H9 (cell line): Measurements from ENCODE around the gene RXRB. TPM values are rescaled to one million over a fixed set of nuclear protein-coding genes. Genes with fewer than 3 reads are reported as not detected.

Source experiments
- DNase-seq: peaks from one replicate; pipeline ENCODE4 v3.0.0-alpha.2; 2017
- H2AFZ ChIP-seq: one replicate; pipeline ENCODE4 v1.6.1; 2013; ENCODE audit warnings: mild to moderate bottlenecking, low read length, control low read depth, moderate library complexity
- H2AK5ac ChIP-seq: 2 replicates; pipeline ENCODE4 v1.6.1; 2013; ENCODE audit warnings: low read length, control low read depth, mixed read lengths; ENCODE audit not compliant: insufficient read length
- H2BK120ac ChIP-seq: one replicate; pipeline ENCODE4 v1.6.1; 2013; ENCODE audit warnings: low read depth, mild to moderate bottlenecking, low read length, control low read depth, inconsistent platforms; ENCODE audit not compliant: poor library complexity, severe bottlenecking
- H2BK12ac ChIP-seq: 2 replicates; pipeline ENCODE4 v1.6.1; 2013; ENCODE audit warnings: low read length, control low read depth, mixed read lengths, low read depth; ENCODE audit not compliant: insufficient read length
- H2BK15ac ChIP-seq: 2 replicates; pipeline ENCODE4 v1.6.1; 2013; ENCODE audit warnings: low read depth, low read length, control low read depth
- H2BK20ac ChIP-seq: one replicate; pipeline ENCODE4 v1.6.1; 2013; ENCODE audit warnings: low read depth, mild to moderate bottlenecking, low read length, control low read depth, inconsistent platforms; ENCODE audit not compliant: poor library complexity, severe bottlenecking
- H2BK5ac ChIP-seq: 2 replicates; pipeline ENCODE4 v1.6.1; 2013; ENCODE audit warnings: low read length, control low read depth, mixed read lengths; ENCODE audit not compliant: insufficient read length
- H3K14ac ChIP-seq: 2 replicates; pipeline ENCODE4 v1.6.1; 2013; ENCODE audit warnings: low read length, control low read depth; ENCODE audit not compliant: insufficient read depth
- H3K18ac ChIP-seq: 2 replicates; pipeline ENCODE4 v1.6.1; 2013; ENCODE audit warnings: low read depth, mild to moderate bottlenecking, mixed read lengths, low read length, control low read depth; ENCODE audit not compliant: insufficient read length
- H3K23ac ChIP-seq: 2 replicates; pipeline ENCODE4 v1.6.1; 2013; ENCODE audit warnings: low read length, control low read depth, mixed read lengths, low read depth; ENCODE audit not compliant: insufficient read length
- H3K23me2 ChIP-seq: 2 replicates; pipeline ENCODE4 v1.6.1; 2013; ENCODE audit warnings: low read depth, mild to moderate bottlenecking, mixed read lengths, low read length, control low read depth; ENCODE audit not compliant: insufficient read length, poor library complexity, severe bottlenecking
- H3K27ac ChIP-seq: 2 replicates; pipeline ENCODE4 v1.5.1; 2013; ENCODE audit warnings: low read length, control low read depth, mixed read lengths, low read depth; ENCODE audit not compliant: insufficient read length
- H3K27me3 ChIP-seq: 2 replicates; pipeline ENCODE4 v1.6.1; 2013; ENCODE audit warnings: low read length, control low read depth, inconsistent platforms; ENCODE audit not compliant: insufficient read depth
- H3K4ac ChIP-seq: 2 replicates; pipeline ENCODE4 v1.6.1; 2013; ENCODE audit warnings: low read depth, mild to moderate bottlenecking, control low read depth, inconsistent platforms, low read length, moderate library complexity
- H3K4me1 ChIP-seq: 2 replicates; pipeline ENCODE4 v1.6.1; 2013; ENCODE audit warnings: low read length, control low read depth, inconsistent platforms; ENCODE audit not compliant: insufficient read depth
- H3K4me2 ChIP-seq: 2 replicates; pipeline ENCODE4 v1.6.1; 2013; ENCODE audit warnings: low read length, control low read depth, mixed read lengths; ENCODE audit not compliant: insufficient read length, insufficient read depth
- H3K56ac ChIP-seq: 2 replicates; pipeline ENCODE4 v1.6.1; 2013; ENCODE audit warnings: low read depth, mild to moderate bottlenecking, mixed read lengths, low read length, control low read depth; ENCODE audit not compliant: insufficient read length
- H3K79me1 ChIP-seq: 2 replicates; pipeline ENCODE4 v1.6.1; 2013; ENCODE audit warnings: low read depth, mild to moderate bottlenecking, moderate library complexity, low read length, control low read depth, inconsistent platforms; ENCODE audit not compliant: insufficient read depth, poor library complexity, severe bottlenecking
- H3K79me2 ChIP-seq: 2 replicates; pipeline ENCODE4 v1.6.1; 2013; ENCODE audit warnings: low read length, control low read depth, inconsistent platforms; ENCODE audit not compliant: insufficient read depth
- H3K9ac ChIP-seq: 2 replicates; pipeline ENCODE4 v1.6.1; 2013; ENCODE audit warnings: low read length, control low read depth, mixed read lengths; ENCODE audit not compliant: insufficient read length; ENCODE audit errors: extremely low read depth
- H3K9me3 ChIP-seq: one replicate; pipeline ENCODE4 v1.6.1; 2013; ENCODE audit warnings: low read depth, low read length, inconsistent platforms; ENCODE audit not compliant: control insufficient read depth
- H3T11ph ChIP-seq: one replicate; pipeline ENCODE4 v1.6.1; 2013; ENCODE audit warnings: mild to moderate bottlenecking, low read length, control low read depth, inconsistent platforms
- H4K20me1 ChIP-seq: one replicate; pipeline ENCODE4 v1.6.1; 2013; ENCODE audit not compliant: control insufficient read depth, insufficient read length, insufficient read depth
- H4K5ac ChIP-seq: 2 replicates; pipeline ENCODE4 v1.6.1; 2013; ENCODE audit warnings: low read depth, mild to moderate bottlenecking, mixed read lengths, low read length, control low read depth; ENCODE audit not compliant: insufficient read length
- H4K8ac ChIP-seq: replicated peaks from 2 replicates; pipeline ENCODE4 v1.6.1; 2013; ENCODE audit warnings: low read length, control low read depth, mixed read lengths, low read depth; ENCODE audit not compliant: insufficient read length
- H4K91ac ChIP-seq: 2 replicates; pipeline ENCODE4 v1.6.1; 2013; ENCODE audit warnings: low read depth, mild to moderate bottlenecking, moderate library complexity, mixed read lengths, low read length, control low read depth; ENCODE audit not compliant: insufficient read length
- H3K27ac Mint-ChIP-seq, 3 experiments: 2 replicates in 2 of 3; 3 replicates in 1 of 3; pipeline ENCODE4 v1.8.0; 2020 to 2021; ENCODE audit warnings: mixed read lengths in 3 of 3, mild to moderate bottlenecking in 1 of 3, moderate library complexity in 1 of 3
- H3K27me3 Mint-ChIP-seq: 2 replicates; pipeline ENCODE4 v1.8.0; 2021; ENCODE audit warnings: low read depth, mild to moderate bottlenecking, moderate library complexity, mixed read lengths
- H3K36me3 Mint-ChIP-seq, 3 experiments: 2 replicates in 2 of 3; 3 replicates in 1 of 3; pipeline ENCODE4 v1.8.0; 2020 to 2021; ENCODE audit warnings: low read depth in 3 of 3, mixed read lengths in 3 of 3; ENCODE audit not compliant: insufficient read depth in 1 of 3
- H3K4me1 Mint-ChIP-seq, 2 experiments: 2 replicates each; pipeline ENCODE4 v1.8.0; 2020; ENCODE audit warnings: mixed read lengths in 2 of 2
- H3K4me3 Mint-ChIP-seq, 2 experiments: 2 replicates in 1 of 2; 3 replicates in 1 of 2; pipeline ENCODE4 v1.8.0; 2020 to 2021; ENCODE audit warnings: mild to moderate bottlenecking in 2 of 2, mixed read lengths in 2 of 2, moderate library complexity in 1 of 2
- H3K9me3 Mint-ChIP-seq, 2 experiments: 2 replicates in 1 of 2; 3 replicates in 1 of 2; pipeline ENCODE4 v1.8.0; 2020; ENCODE audit warnings: mild to moderate bottlenecking in 2 of 2, mixed read lengths in 2 of 2, moderate library complexity in 1 of 2
- WGBS: extraction: QIAGEN DNeasy Blood & Tissue Kit; methylation state at CpG from one replicate; pipeline ENCODE4 v1.1.7; 2013; ENCODE audit warnings: missing lambda C conversion rate, low lambda C conversion rate, mixed read lengths; ENCODE audit not compliant: insufficient read length; ENCODE audit errors: extremely low coverage; 5-methylcytosine and 5-hydroxymethylcytosine counted together
- total RNA-seq: library from RNA; stranded (reverse); gene quantifications from 2 replicates; pipeline ENCODE4 v1.2.1, GENCODE V29; 2021
- TF ChIP-seq, protein P1 (sequence below): fragments of 200-600 bp; sonication (generic); conservative IDR thresholded peaks from 3 replicates; pipeline ENCODE4 v1.8.0; 2021; ENCODE audit warnings: antibody characterized with exemption, mild to moderate bottlenecking

The RXRB gene
- total RNA-seq, 1 experiment from 2014 or later: 14.8 TPM

DNA sequence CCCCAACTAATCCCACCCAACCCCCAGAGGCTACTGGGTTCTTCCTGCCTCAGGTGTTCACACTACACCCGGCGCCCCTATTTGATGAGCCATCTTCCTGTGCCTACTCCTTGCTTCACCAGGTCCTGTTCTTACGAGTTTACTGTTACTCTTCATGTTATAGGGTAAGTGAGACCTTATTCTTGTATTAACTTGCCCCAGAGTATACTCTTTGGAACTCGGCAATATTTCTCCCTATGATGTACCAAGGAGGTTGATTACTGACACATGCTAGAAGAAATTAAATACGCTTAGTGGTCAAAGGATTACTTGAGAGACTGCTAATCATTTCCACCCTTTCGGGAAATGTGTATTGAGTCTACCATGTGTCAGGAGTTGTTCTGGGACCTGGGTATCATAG lies 16.8 kb upstream of the RXRB start:
- H2AFZ ChIP-seq: no peak overlapping the region
- no peaks in the 10 kb centered on the region for H3K9me3 ChIP-seq
- no peaks in the 10 kb centered on the region for H3K79me1 ChIP-seq
- no peak overlapping the region for H2BK120ac ChIP-seq
- no peak overlapping the region for H3K14ac ChIP-seq
- no peak overlapping the region; a peak in 2 of 7 replicates for H3K27ac Mint-ChIP-seq
- no peaks in the 10 kb centered on the region for H3K79me2 ChIP-seq
- no peak overlapping the region for H3K27ac ChIP-seq
- no peak overlapping the region for H3K4me2 ChIP-seq
- no peaks in the 10 kb centered on the region for H3K4me1 ChIP-seq
- H2BK5ac ChIP-seq: no peak overlapping the region
- no peak overlapping the region for H3K18ac ChIP-seq
- peaks cover 0 to 7% of the 10 kb centered on the region in 2 experiments; a peak in 2 of 5 replicates for H3K9me3 Mint-ChIP-seq
- H3K23ac ChIP-seq: no peak overlapping the region
- no peak overlapping the region for H2AK5ac ChIP-seq
- no peak overlapping the region for H2BK20ac ChIP-seq
- H3K27me3 Mint-ChIP-seq: peaks cover 100% of the 10 kb centered on the region
- peaks cover 59% of the 10 kb centered on the region for H3K27me3 ChIP-seq
- peaks cover 11% of the 10 kb centered on the region for H3K23me2 ChIP-seq
- no peak overlapping the region for H3T11ph ChIP-seq
- H3K4me1 Mint-ChIP-seq: peaks cover 28 to 33% of the 10 kb centered on the region in 2 experiments
- peaks cover 0 to 2% (median 0%) of the 10 kb centered on the region in 3 experiments; a peak in 3 of 7 replicates for H3K36me3 Mint-ChIP-seq
- H4K8ac ChIP-seq: no peak overlapping the region
- no peak overlapping the region for H4K91ac ChIP-seq
- no CpG with 5 or more reads among the region's 6 CpGs for WGBS
- no peaks in the 10 kb centered on the region for H4K20me1 ChIP-seq
- H2BK15ac ChIP-seq: no peak overlapping the region
- H3K56ac ChIP-seq: no peak overlapping the region
- DNase-seq: no peak
- no peak overlapping the region for H3K9ac ChIP-seq
- TF ChIP-seq, protein P1, sequence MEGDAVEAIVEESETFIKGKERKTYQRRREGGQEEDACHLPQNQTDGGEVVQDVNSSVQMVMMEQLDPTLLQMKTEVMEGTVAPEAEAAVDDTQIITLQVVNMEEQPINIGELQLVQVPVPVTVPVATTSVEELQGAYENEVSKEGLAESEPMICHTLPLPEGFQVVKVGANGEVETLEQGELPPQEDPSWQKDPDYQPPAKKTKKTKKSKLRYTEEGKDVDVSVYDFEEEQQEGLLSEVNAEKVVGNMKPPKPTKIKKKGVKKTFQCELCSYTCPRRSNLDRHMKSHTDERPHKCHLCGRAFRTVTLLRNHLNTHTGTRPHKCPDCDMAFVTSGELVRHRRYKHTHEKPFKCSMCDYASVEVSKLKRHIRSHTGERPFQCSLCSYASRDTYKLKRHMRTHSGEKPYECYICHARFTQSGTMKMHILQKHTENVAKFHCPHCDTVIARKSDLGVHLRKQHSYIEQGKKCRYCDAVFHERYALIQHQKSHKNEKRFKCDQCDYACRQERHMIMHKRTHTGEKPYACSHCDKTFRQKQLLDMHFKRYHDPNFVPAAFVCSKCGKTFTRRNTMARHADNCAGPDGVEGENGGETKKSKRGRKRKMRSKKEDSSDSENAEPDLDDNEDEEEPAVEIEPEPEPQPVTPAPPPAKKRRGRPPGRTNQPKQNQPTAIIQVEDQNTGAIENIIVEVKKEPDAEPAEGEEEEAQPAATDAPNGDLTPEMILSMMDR: no peak
- peak overlapping the region in 1 of 2 experiments; percentile 26; a peak in 1 of 5 replicates for H3K4me3 Mint-ChIP-seq
- H4K5ac ChIP-seq: no peak overlapping the region
- no peak overlapping the region for H2BK12ac ChIP-seq
- H3K4ac ChIP-seq: no peak overlapping the region
